ENCODE results near the gene TEAD3. TPM values are rescaled to one million over a fixed set of nuclear protein-coding genes. Genes with fewer than 3 reads are reported as not detected.

Gene TEAD3
- polyA plus RNA-seq, 3 donors: not detected

- Histone ChIP-seq H3K36me3 (replicated peaks in 1 of 2; ENCODE audit: control insufficient read depth in 1 of 2, insufficient read depth in 2 of 2, low read length in 2 of 2) (no peaks in the 10 kb centered on the region), H4K20me1 (ENCODE audit: insufficient read depth, low read length) (no peaks in the 10 kb centered on the region), H3K9me3 (replicated peaks in 1 of 2; ENCODE audit: control insufficient read depth in 1 of 2, insufficient read depth in 1 of 2, low read length in 2 of 2) (no peaks in the 10 kb centered on the region), H3K4me3 (replicated peaks in 1 of 3; ENCODE audit: low read depth in 2 of 3, low read length in 3 of 3) (no peak overlapping the region), H3K27me3 (ENCODE audit: control insufficient read depth in 2 of 2, insufficient read depth in 2 of 2, low read length in 2 of 2) (no peaks in the 10 kb centered on the region), H3K9ac (ENCODE audit: insufficient read depth, low read length, poor library complexity, severe bottlenecking) (no peak overlapping the region), H3K27ac (ENCODE audit: low read depth in 1 of 2, low read length in 2 of 2) (no peak overlapping the region), H2AFZ (ENCODE audit: insufficient read depth, low read depth, low read length, poor library complexity, severe bottlenecking) (no peak overlapping the region), H3K4me1 (ENCODE audit: control insufficient read depth in 1 of 2, insufficient read depth in 2 of 2, low read length in 2 of 2) (no peaks in the 10 kb centered on the region), H3K79me2 (ENCODE audit: insufficient read depth, low read length) (no peaks in the 10 kb centered on the region), H3K4me2 (replicated peaks; ENCODE audit: extremely low read depth, low read length, poor library complexity, severe bottlenecking) (no peak overlapping the region)
- intact Hi-C loops (cut with micrococcal nuclease): no loop called here
- TF ChIP-seq CTCF (IDR thresholded peaks at IDR 0.05): no peak
- Mint-ChIP-seq H3K4me3 (no peak overlapping the region), H3K36me3 (no peaks in the 10 kb centered on the region), H3K4me1 (peaks cover 5% of the 10 kb centered on the region), H3K9me3 (no peaks in the 10 kb centered on the region), H3K27ac (no peak overlapping the region), H3K27me3 (ENCODE audit: low read depth in 3 of 3) (peaks cover 8 to 17% (median 8%) of the 10 kb centered on the region in 3 donors)
- WGBS (ENCODE audit: insufficient coverage): 100% methylated on average over 2 of the region's 8 CpGs
- DNase-seq: no peak
These were observed 15.7 kb downstream of the TEAD3 start for GRCh38 chr6:35481226-35481625.

DNA sequence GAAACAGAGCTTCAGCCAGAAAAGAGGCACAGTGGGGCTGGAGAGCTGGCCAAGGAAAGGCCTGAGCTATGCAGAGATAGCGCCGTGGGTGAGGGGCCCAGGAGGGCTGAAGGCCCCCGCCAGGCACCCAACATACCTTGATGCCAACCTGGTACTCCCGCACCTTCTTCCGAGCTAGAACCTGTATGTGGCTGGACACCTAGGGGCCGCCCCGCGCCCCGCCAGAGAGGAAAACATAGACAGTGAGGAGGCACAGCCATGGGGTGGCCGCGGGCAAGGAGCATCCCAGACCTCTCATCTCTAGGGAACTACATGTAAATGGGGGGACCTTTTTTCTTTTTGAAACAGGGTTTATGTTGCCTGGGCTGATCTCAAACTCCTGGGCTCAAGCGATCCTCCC is 16.7 kb downstream of the TEAD3 start:
- DNase-seq: no peak
- H3K27ac Mint-ChIP-seq: no peak overlapping the region
- Histone ChIP-seq H4K20me1 (ENCODE audit: insufficient read depth, low read length) (no peaks in the 10 kb centered on the region), H3K9ac (ENCODE audit: insufficient read depth, low read length, poor library complexity, severe bottlenecking) (no peak overlapping the region), H3K27ac (ENCODE audit: low read depth in 1 of 2, low read length in 2 of 2) (no peak overlapping the region), H3K9me3 (replicated peaks in 1 of 2; ENCODE audit: control insufficient read depth in 1 of 2, insufficient read depth in 1 of 2, low read length in 2 of 2) (no peaks in the 10 kb centered on the region), H2AFZ (ENCODE audit: insufficient read depth, low read depth, low read length, poor library complexity, severe bottlenecking) (no peak overlapping the region), H3K79me2 (ENCODE audit: insufficient read depth, low read length) (no peaks in the 10 kb centered on the region), H3K27me3 (ENCODE audit: control insufficient read depth in 2 of 2, insufficient read depth in 2 of 2, low read length in 2 of 2) (no peaks in the 10 kb centered on the region), H3K36me3 (replicated peaks in 1 of 2; ENCODE audit: control insufficient read depth in 1 of 2, insufficient read depth in 2 of 2, low read length in 2 of 2) (no peaks in the 10 kb centered on the region), H3K4me1 (ENCODE audit: control insufficient read depth in 1 of 2, insufficient read depth in 2 of 2, low read length in 2 of 2) (no peaks in the 10 kb centered on the region), H3K4me3 (replicated peaks in 1 of 3; ENCODE audit: low read depth in 2 of 3, low read length in 3 of 3) (no peak overlapping the region), H3K4me2 (replicated peaks; ENCODE audit: extremely low read depth, low read length, poor library complexity, severe bottlenecking) (no peak overlapping the region)
- H3K9me3 Mint-ChIP-seq: no peaks in the 10 kb centered on the region
- no peak overlapping the region for H3K4me3 Mint-ChIP-seq
- H3K4me1 Mint-ChIP-seq: peaks cover 5% of the 10 kb centered on the region
- no peak for TF ChIP-seq CTCF (IDR thresholded peaks at IDR 0.05)
- 100% methylated on average over 4 of the region's 12 CpGs for WGBS (ENCODE audit: insufficient coverage)
- peaks cover 0 to 5% of the 10 kb centered on the region in 2 donors for H3K36me3 Mint-ChIP-seq
- intact Hi-C loops (cut with micrococcal nuclease): no loop called here
- peaks cover 5 to 16% (median 8%) of the 10 kb centered on the region in 3 donors for H3K27me3 Mint-ChIP-seq (ENCODE audit: low read depth in 3 of 3)
